HG03457 (cell line): ENCODE measurements around the gene LAMA2.

Experiments used
- ATAC-seq: cut with Tn5 transposase; IDR thresholded peaks from one replicate; pipeline ENCODE4 v1.9.1; 2021; ENCODE audit warnings: moderate number of reproducible peaks; ENCODE audit not compliant: unreplicated experiment

The LAMA2 gene

DNA sequence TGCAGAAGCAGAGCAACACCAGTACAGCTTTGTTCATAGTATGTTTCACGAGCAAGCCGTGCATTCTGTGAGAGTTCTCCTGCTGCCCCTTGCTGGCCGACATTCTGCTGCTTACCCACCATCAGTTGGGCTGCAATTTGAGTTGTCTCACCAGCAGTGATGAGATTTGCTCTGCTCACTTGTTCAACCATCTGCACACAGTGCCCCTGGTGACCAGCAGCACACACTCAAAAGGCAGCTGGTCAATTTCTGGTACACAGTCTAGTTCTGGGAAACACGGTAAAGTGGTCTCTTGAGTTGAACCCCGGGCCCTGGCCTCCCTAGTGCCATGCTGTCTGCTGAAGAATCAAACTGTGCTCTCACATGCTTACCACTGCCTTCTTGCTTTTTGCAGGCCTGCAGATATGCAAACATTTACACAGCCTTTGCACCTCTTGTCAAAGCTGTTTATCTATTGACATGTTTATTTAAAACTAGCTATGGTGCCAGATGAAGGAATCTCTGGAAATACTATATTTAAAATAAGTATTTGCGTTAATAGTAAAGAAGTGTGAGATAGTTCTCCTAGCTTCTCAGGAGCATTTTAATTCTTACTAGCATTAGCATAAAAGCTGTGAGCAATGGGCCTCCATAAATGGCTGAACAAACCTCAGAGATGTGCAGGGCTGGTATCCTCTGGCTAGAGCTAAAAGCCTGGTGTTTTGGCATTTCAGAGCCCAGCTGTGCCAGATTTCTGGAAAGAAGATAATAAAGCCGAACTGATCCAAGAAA lies 592.7 kb downstream of the LAMA2 start:
- no peak for ATAC-seq

DNA sequence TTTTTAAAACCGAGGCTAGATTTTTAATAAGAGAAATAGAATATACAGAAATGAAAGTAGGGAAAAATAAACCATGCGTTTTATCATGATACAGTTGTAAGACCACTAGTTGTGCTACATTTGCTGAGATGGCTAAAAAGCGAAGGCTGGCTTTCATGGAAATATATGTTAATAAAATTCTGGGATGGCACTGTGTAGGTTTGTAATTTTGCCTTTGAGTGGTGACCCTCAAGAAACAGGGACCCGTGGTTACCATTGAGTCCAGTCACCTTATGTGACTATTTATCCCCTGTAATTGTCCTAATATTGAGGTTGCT lies 593.3 kb downstream of the LAMA2 start:
- no peak for ATAC-seq

GRCh38 chr6:129476810-129477209 lies 593.9 kb downstream of the LAMA2 start:
- ATAC-seq, result no peak

DNA sequence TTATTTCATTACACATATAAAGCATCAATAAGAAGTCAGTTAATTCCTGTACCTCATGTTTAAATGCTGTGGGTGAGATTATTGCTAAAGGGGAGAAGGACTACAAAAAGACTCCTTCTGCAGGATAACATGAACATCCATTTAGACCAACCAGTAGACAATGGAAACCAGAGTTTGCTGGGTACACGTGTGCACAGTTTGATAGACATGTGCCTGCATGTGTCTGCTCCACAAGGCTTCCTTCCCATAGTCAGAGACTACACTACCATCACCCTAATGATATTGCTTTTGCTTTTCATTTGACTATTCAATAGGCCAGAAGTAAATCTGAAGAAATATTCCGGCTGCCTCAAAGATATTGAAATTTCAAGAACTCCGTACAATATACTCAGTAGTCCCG lies 595.4 kb downstream of the LAMA2 start:
- ATAC-seq, result no peak

- ATAC-seq, result no peak
Measured at GRCh38 chr6:129481706-129482105, 598.8 kb downstream of the LAMA2 start.

DNA sequence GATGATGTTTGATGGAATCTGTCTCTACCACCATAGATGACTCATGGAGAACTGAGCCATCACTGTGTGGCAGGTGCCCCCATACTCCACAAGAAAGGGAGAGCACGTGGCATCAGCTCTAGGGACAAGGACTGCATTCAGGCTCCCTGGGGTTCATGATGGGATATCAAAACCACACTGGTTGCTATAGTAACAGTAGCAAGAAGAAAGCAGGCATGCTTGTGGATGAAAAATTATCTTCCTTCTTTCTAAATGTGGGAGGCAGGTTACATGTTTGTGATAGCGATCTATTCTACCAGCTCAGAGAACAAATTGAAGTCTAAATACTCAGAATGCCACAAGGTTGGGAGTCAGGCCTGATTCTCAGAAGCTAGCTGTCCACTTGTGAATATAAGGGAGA lies 602.8 kb downstream of the LAMA2 start:
- ATAC-seq, result no peak

DNA sequence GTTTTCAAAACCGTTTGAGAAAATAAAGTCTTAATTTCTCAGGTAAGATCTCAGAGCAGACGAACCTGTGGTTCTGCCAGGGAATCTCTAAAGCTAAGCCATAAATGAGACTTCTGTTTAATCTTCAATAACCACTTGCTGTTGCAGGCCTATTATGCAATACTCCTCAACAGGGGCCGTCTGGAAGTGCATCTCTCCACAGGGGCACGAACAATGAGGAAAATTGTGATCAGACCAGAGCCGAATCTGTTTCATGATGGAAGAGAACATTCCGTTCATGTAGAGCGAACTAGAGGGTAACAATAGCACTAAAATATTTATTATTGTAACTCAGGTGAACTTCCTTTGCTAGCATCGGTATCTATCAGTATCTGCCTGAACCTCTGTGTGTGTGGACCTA lies 603.4 kb downstream of the LAMA2 start:
- ATAC-seq, result no peak

GRCh38 chr6:129488313-129488712 lies 605.4 kb downstream of the LAMA2 start:
- ATAC-seq, result no peak

DNA sequence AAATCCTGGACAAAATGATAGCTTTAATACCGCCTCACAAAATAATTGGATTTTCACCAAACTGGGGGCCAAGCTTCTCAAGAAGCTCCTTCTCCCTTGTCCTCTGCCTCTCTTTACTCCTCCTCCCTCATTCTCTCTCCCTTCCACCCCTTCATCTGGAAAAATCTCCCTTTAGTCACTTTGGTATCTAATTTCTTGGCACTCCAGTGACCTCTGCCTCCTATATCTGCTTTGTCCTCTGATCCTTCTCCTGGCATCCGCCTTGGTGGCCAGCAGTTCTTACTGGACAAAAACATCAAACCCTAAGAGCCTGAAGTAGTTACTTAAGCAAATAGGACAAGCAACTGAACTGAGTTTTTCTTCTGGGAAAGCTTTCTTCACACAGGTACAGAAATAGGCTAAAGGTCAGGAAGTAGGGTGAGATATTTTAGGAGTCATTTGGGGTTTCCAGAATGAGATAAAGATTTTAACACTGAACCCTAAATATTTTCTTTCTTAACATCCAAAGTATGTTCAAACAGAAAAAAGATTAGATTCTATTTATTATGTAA lies 606.4 kb downstream of the LAMA2 start:
- no peak for ATAC-seq

DNA sequence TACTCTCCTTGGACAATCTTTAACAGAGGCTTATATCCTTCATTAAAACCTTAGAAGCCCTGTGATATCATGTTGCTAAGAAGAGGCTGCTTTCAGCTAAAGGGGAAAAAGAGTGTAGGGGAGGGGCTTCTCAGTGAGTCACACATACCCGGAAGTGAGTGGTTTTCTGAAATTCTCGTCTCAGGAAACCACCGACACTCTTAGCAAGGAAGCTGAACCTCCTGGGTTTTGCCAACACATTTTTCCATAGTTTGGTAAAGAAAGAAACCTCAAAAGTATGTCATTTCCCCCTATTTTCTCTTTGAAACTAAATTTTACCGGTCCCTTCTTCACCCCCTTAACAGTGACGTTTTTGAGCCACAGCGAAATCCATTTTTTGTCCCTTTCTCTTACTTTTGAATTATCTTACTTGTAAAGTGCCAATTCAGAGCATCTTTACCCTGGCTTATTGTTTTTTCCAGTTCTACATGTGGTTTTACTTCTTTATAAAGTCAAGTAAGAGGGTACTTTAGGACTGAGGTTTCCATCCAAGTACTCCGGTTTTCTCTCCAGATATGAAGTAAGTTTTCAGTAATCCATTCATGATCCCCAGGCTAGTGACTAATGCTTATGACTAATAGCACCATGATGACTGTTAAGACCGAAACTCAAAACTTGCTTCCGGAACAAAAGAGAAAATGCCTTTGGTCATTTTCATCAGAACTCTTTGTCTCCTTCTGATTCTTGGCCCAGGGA lies 607.8 kb downstream of the LAMA2 start:
- peak; percentile 90 for ATAC-seq

DNA sequence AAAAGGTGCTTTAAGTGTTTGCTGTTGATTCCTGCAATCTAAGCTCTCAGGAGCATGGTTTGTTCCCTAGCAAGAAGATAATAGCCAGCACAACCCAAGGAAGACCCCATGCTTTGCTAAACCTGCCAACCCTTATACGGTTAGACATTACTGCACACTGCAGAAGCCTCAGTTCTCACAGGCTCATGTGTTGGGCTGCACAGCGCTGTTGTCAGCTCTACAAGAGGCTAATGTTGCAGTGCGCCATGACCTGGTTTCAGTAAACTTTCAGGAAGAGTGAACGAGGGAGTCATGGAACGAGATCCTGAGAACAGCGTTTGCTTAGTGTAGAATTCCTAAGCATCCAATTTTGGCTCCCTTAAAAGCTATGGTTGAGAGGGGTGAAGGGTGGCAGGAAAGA lies 608.5 kb downstream of the LAMA2 start:
- ATAC-seq, result no peak

DNA sequence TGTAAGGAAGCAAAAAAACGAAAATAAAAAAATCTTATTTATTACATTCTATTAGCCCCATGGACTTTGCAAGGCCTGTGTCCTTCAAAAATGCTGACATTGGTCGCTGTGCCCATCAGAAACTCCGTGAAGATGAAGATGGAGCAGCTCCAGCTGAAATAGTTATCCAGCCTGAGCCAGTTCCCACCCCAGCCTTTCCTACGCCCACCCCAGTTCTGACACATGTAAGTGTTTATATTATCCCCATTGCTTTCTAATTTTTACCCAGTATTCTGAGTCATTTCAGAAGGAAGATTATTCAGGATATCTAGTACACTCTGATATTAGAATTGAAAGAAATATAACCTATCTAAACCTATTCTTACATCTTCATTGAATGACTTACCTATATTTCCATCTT lies 609.3 kb downstream of the LAMA2 start:
- no peak for ATAC-seq

DNA sequence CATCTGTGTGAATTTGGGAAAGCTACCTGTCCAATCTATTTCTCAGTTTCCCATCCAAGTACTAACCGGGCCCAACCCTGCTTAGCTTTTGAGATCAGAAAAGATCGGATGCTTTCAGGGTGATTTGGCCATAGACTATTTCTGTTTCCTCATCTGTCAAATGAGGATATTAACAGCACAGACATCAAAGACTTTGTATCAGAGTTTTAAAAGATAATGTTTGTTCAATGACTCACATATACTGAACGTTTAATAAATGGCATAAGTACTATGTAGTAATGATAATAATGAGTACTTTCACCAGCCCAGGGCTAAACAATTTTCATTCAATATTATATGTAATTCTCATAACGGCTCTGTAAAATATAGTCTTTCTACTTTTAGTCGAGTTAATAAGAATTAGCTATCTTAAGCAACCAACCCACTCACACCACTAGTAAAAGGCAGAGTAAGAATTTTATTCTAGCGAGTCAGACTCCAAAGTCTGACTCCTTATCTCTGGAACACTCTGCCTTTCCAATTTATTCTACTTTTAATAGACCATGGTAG lies 610.5 kb downstream of the LAMA2 start:
- no peak for ATAC-seq

- ATAC-seq, result no peak
Measured at GRCh38 chr6:129494099-129494498, 611.2 kb downstream of the LAMA2 start.

GRCh38 chr6:129494586-129494985 lies 611.6 kb downstream of the LAMA2 start:
- ATAC-seq, result no peak

DNA sequence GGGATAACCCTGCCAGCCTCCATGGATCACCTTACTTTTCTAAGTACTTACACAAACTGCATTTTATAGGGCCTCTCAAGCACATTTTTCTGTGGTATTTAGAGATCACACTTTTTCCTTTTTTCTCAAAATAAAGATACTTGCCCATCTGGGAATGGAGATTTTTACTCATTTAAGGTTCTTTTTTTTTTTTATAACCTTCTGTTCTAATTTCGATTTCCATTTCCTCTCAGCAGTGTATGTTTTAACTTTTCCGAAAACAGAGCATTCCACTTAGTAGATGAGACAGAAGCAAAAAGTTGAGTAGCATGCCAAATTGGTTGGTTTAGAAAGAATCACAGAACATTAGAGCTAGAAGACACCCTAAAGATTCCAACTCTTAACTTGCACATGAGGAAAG lies 612.7 kb downstream of the LAMA2 start:
- ATAC-seq, result no peak

DNA sequence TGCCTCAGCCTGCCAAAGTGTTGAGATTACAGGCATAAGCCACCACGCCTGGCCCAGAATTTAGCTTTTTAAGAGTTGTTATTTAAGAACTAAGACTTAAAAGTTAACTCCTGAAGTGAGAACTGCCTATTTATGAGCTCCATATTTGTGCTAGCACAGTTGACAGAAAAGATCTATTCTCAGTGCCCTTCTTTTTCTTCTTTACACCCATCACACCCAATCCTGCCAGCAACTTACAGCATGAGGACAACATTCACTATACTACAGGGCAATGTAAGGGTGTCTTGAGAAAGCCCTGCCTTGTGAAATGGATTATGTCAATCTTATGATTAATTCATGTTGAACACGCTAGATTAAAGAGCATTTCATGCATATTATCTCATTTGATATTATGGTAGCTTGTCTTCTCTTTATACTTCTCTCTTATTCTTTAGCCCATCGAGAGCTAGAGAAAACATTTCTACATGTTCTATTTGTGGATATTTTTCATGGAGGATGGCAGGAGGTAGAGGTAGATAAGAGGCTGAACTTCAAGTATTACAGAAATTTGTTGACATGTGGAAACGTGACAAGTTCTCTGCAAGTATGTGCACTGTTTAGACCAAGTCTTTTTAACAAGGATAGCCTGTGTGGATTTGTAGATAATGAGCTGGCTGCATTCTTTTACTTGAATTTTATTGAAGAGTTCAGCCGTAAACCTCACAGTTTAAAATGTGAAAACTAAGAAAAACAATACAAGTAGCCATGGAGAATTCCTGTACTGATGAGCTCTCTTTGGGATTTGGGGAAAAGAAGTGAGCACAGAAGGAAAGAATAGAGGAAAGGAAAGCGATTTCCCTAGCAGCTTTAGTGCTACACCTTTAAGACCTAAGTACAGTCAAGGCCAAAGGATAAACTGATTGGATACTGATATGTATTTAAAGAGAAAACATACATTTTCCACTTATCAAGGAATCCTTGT lies 614.8 kb downstream of the LAMA2 start:
- ATAC-seq, result no peak

DNA sequence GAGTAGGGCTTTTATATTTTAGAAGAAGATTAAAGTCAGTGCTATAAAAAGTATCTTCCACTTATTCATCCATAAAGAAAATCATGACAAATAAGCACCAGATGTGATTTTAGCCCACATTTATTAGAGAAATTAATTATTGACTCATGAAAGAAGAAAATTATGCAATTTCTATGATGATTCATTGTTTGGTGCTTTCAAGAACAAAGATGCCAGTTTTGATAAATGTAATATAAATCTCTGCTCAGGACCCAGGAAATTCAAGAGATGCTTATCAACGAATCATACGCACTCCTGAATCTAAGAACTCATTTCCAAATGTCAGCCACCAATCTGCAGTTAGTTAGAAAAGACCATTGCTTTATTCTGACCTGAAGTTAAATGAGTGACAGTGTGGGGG lies 615.6 kb downstream of the LAMA2 start:
- no peak for ATAC-seq

- peak; percentile 55 for ATAC-seq
Measured at GRCh38 chr6:129498950-129499842, 616.3 kb downstream of the LAMA2 start.

GRCh38 chr6:129499843-129500219 lies 616.9 kb downstream of the LAMA2 start:
- no peak for ATAC-seq
